Neural progenitor cell (in vitro differentiated cells): ENCODE measurements around the gene RADIL. TPM values are rescaled to one million over a fixed set of nuclear protein-coding genes. Genes with fewer than 3 reads are reported as not detected.

Source experiments
- DNase-seq: peaks from one replicate; pipeline ENCODE4 v3.0.0-alpha.2; 2016; ENCODE audit warnings: low spot score
- H2AFZ ChIP-seq: fragments of 200-600 bp; sonication (generic); replicated peaks from 2 replicates; pipeline ENCODE4 v1.6.1; 2016; ENCODE audit warnings: antibody characterized with exemption
- H3F3A ChIP-seq: fragments of 200-600 bp; sonication (generic); 2 replicates; pipeline ENCODE4 v1.6.1; 2016; ENCODE audit warnings: antibody characterized with exemption, low read depth
- H3K27ac ChIP-seq: fragments of 200-600 bp; sonication (generic); 2 replicates; pipeline ENCODE4 v1.5.1; 2016; ENCODE audit warnings: mild to moderate bottlenecking
- H3K27me3 ChIP-seq: fragments of 200-600 bp; sonication (generic); 2 replicates; pipeline ENCODE4 v1.6.1; 2016; ENCODE audit warnings: mild to moderate bottlenecking, moderate library complexity
- H3K36me3 ChIP-seq: fragments of 200-600 bp; sonication (generic); 2 replicates; pipeline ENCODE4 v1.5.1; 2016
- H3K4me1 ChIP-seq: fragments of 200-600 bp; sonication (generic); 2 replicates; pipeline ENCODE4 v1.6.1; 2016; ENCODE audit warnings: mixed run types
- H3K4me2 ChIP-seq: fragments of 200-600 bp; sonication (generic); 2 replicates; pipeline ENCODE4 v1.6.1; 2016
- H3K4me3 ChIP-seq: fragments of 200-600 bp; sonication (generic); 2 replicates; pipeline ENCODE4 v1.5.1; 2016
- H3K79me2 ChIP-seq: fragments of 200-600 bp; sonication (generic); 2 replicates; pipeline ENCODE4 v1.6.1; 2016; ENCODE audit warnings: low read depth
- H3K9ac ChIP-seq: fragments of 200-600 bp; sonication (generic); 2 replicates; pipeline ENCODE4 v1.6.1; 2016
- H3K9me3 ChIP-seq: fragments of 200-600 bp; sonication (generic); 2 replicates; pipeline ENCODE4 v1.5.1; 2016; ENCODE audit warnings: low read depth
- H4K20me1 ChIP-seq: fragments of 200-600 bp; sonication (generic); 2 replicates; pipeline ENCODE4 v1.6.1; 2016; ENCODE audit warnings: low read depth
- H3K27ac Mint-ChIP-seq: 3 replicates; pipeline ENCODE4 v1.8.0; 2021; ENCODE audit warnings: mixed read lengths
- H3K27me3 Mint-ChIP-seq: 2 replicates; pipeline ENCODE4 v1.8.0; 2022; ENCODE audit warnings: low read depth, mild to moderate bottlenecking, inconsistent platforms, moderate library complexity, mixed read lengths; ENCODE audit not compliant: insufficient read depth
- H3K36me3 Mint-ChIP-seq: 3 replicates; pipeline ENCODE4 v1.8.0; 2021; ENCODE audit warnings: mixed read lengths
- H3K4me1 Mint-ChIP-seq: 3 replicates; pipeline ENCODE4 v1.8.0; 2021; ENCODE audit warnings: mixed read lengths
- H3K4me3 Mint-ChIP-seq: 3 replicates; pipeline ENCODE4 v1.8.0; 2021; ENCODE audit warnings: mild to moderate bottlenecking, moderate library complexity, mixed read lengths
- H3K9me3 Mint-ChIP-seq: 3 replicates; pipeline ENCODE4 v1.8.0; 2020; ENCODE audit warnings: mixed read lengths
- EZH2 ChIP-seq: fragments of 200-600 bp; sonication (generic); IDR thresholded peaks from 2 replicates; pipeline ENCODE4 v1.6.1; 2017; ENCODE audit warnings: antibody characterized with exemption, mild to moderate bottlenecking, moderate library complexity
- EZH2phosphoT487 ChIP-seq: fragments of 200-600 bp; sonication (generic); IDR thresholded peaks from 2 replicates; pipeline ENCODE4 v1.6.1; 2017; ENCODE audit warnings: antibody characterized with exemption
- total RNA-seq: library from RNA; depleted of rRNA; stranded (reverse); fragments of >200 nt; gene quantifications from 2 replicates; pipeline ENCODE4 v1.2.3, GENCODE V29; 2015; ENCODE audit warnings: low replicate concordance
- TF ChIP-seq, protein P1 (sequence below): fragments of 200-600 bp; sonication (generic); IDR thresholded peaks from 2 replicates; pipeline ENCODE4 v1.5.1; 2017; ENCODE audit warnings: antibody characterized with exemption, mild to moderate bottlenecking

RADIL gene
- total RNA-seq, 1 donor from 2014 or later: 3.1 TPM

DNA sequence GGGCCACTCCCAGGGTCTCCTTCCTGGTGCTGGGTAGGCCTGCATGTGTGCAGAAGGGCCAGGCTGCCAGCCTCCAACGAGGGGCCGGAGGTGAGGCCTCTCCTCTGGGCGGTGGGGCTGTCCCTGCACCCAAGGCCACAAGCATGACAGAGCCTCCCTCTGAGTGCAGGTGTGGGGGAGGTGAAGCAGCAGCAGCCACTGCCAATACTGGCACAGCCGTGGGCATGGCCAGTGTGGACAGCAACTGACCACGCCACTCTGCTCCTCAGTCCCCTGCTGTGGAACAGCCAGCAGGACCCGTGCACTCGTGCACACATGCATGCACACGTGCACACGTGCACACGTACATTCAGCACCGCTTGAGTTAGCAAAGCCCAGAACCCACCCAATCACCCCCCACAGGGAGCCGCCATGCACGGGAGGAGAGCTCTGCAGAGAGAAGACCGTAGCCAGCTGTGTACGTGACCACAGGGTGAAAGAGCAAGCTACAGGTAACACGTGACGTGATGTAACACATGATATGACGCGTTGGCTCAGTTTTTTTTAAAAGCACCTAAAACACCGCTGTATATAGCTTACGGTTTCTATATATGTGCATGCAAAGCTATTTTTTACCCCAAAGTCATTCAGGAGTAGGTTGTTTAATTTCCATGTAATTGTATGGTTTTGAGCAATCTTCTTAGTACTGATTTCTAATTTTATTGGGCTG lies 44.7 kb downstream of the RADIL start:
- Mint-ChIP-seq H3K27ac (no peak overlapping the region), H3K9me3 (no peaks in the 10 kb centered on the region), H3K27me3 (peaks cover 3% of the 10 kb centered on the region), H3K4me1 (peaks cover 18% of the 10 kb centered on the region), H3K36me3 (no peaks in the 10 kb centered on the region), H3K4me3 (no peak overlapping the region)
- Histone ChIP-seq H4K20me1 (no peaks in the 10 kb centered on the region), H3K79me2 (no peaks in the 10 kb centered on the region), H3K9ac (no peak overlapping the region), H3K4me2 (no peak overlapping the region), H3F3A (peaks cover 12% of the 10 kb centered on the region), H2AFZ (no peak overlapping the region), H3K4me3 (no peak overlapping the region), H3K9me3 (no peaks in the 10 kb centered on the region), H3K27me3 (no peaks in the 10 kb centered on the region), H3K27ac (no peak overlapping the region), H3K36me3 (no peaks in the 10 kb centered on the region), H3K4me1 (peaks cover 15% of the 10 kb centered on the region)
- no peak for DNase-seq
- TF ChIP-seq EZH2 (no peak), EZH2phosphoT487 (no peak)
- TF ChIP-seq, protein P1, sequence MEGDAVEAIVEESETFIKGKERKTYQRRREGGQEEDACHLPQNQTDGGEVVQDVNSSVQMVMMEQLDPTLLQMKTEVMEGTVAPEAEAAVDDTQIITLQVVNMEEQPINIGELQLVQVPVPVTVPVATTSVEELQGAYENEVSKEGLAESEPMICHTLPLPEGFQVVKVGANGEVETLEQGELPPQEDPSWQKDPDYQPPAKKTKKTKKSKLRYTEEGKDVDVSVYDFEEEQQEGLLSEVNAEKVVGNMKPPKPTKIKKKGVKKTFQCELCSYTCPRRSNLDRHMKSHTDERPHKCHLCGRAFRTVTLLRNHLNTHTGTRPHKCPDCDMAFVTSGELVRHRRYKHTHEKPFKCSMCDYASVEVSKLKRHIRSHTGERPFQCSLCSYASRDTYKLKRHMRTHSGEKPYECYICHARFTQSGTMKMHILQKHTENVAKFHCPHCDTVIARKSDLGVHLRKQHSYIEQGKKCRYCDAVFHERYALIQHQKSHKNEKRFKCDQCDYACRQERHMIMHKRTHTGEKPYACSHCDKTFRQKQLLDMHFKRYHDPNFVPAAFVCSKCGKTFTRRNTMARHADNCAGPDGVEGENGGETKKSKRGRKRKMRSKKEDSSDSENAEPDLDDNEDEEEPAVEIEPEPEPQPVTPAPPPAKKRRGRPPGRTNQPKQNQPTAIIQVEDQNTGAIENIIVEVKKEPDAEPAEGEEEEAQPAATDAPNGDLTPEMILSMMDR: no peak

DNA sequence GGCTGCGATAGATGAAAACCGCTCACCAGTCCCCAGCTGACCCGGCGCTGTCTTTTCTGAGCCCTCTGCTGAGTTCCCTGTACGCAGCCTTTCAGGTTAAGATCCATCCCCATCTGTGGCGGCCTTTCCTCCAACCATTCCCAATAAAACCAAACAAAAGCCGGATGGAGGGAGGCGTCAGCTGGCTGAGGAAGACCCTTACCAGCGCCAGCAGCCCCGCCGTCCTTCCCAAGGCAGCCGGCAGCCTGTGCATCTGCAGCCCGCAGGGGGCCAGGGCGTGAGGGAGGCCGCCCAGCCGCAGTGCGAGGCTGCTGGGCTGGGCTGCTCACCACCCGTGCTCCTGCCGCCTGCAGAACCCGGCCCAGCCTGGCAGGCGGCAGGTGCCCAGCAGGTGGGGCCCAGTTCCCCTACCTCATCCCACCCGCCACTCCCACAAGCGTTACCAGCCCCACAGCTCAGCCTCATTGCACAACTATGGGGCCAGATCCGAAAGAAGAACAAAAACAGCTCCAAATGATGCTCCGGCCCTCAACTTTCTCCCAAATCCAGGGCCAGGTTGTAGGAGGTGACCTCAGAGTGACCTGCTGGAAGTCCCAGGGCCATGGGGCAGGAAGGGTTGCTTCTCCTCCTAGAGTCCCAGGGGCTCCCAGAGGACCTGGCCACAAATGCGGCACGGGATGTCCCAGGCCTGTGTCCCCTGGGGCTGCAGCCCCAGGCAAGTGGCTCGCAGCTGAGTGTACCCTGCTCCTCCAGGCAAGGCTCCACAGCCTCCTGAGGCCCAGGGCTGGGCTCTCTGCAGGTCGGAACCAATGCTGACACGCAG lies 45.5 kb downstream of the RADIL start:
- Histone ChIP-seq H3K4me3 (no peak overlapping the region), H3K4me1 (peaks cover 15% of the 10 kb centered on the region), H3K27ac (no peak overlapping the region), H3K4me2 (peak overlapping the region; percentile 54), H3K9me3 (no peaks in the 10 kb centered on the region), H3K27me3 (no peaks in the 10 kb centered on the region), H3K36me3 (no peaks in the 10 kb centered on the region), H3K9ac (no peak overlapping the region), H2AFZ (peak overlapping the region; percentile 24), H3F3A (peaks cover 12% of the 10 kb centered on the region), H4K20me1 (no peaks in the 10 kb centered on the region), H3K79me2 (no peaks in the 10 kb centered on the region)
- peaks cover 4% of the 10 kb centered on the region for H3K27me3 Mint-ChIP-seq
- H3K36me3 Mint-ChIP-seq: no peaks in the 10 kb centered on the region
- TF ChIP-seq EZH2phosphoT487 (no peak), EZH2 (no peak)
- TF ChIP-seq, protein P1: no peak
- H3K27ac Mint-ChIP-seq: peak overlapping the region; percentile 9
- peaks cover 18% of the 10 kb centered on the region for H3K4me1 Mint-ChIP-seq
- peak overlapping the region; percentile 8 for H3K4me3 Mint-ChIP-seq
- no peaks in the 10 kb centered on the region for H3K9me3 Mint-ChIP-seq
- DNase-seq: peak; percentile 82

DNA sequence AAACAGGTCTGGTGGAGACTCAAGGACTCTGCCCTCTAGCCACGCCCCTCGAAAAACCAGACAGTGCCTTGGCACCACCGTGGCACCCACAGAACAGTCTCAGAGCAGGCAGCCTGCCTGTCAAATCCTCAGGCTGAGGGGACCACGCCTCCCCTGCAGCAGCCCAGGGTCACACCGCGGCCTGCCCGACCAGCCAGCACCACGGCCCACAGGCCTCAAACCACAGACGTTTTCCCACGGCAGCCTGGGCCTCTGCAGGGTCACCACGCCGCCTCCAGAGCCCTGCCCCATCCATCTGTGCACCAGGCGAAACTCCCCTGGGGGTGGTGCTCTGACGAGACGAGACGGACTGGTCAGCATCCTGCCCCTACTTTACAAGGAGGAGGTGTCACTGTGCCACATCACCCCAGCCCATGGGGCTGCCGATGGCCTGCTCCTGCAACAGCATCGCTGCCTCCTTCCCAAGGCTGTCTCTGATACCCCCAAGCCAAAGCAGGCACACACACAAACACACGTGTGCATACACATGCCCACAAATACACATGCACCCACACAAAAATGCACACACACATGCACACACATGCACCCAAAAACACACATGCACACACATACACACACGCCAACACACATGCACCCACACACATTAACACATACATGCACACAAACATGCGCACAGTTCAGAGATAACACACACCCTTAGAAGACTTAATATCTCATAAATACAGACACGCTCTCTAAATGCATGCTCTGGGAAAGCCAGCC lies 46.3 kb downstream of the RADIL start:
- peak overlapping the region; percentile 8 for H3K4me3 Mint-ChIP-seq
- no peak overlapping the region for H2AFZ ChIP-seq
- peaks cover 18% of the 10 kb centered on the region for H3K4me1 Mint-ChIP-seq
- H3F3A ChIP-seq: peaks cover 12% of the 10 kb centered on the region
- H3K9me3 Mint-ChIP-seq: no peaks in the 10 kb centered on the region
- peaks cover 3% of the 10 kb centered on the region for H3K36me3 Mint-ChIP-seq
- H3K27me3 Mint-ChIP-seq: peaks cover 6% of the 10 kb centered on the region
- H3K27ac ChIP-seq: no peak overlapping the region
- H3K79me2 ChIP-seq: no peaks in the 10 kb centered on the region
- H3K27ac Mint-ChIP-seq: peak overlapping the region; percentile 9
- no peaks in the 10 kb centered on the region for H4K20me1 ChIP-seq
- DNase-seq: no peak
- H3K4me1 ChIP-seq: peaks cover 15% of the 10 kb centered on the region
- H3K9ac ChIP-seq: no peak overlapping the region
- H3K27me3 ChIP-seq: no peaks in the 10 kb centered on the region
- no peak for TF ChIP-seq EZH2
- TF ChIP-seq, protein P1: no peak
- no peak for TF ChIP-seq EZH2phosphoT487
- H3K9me3 ChIP-seq: no peaks in the 10 kb centered on the region
- no peaks in the 10 kb centered on the region for H3K36me3 ChIP-seq
- H3K4me2 ChIP-seq: peak overlapping the region; percentile 54
- no peak overlapping the region for H3K4me3 ChIP-seq
